ENCODE data around the gene DNAH14. TPM values are rescaled to one million over a fixed set of nuclear protein-coding genes. Genes with fewer than 3 reads are reported as not detected.
"Not testable (repeated sequence)": the region's sequence is repeated elsewhere in the genome, so short reads cannot be mapped to it uniquely, and the experiment has no call there.

The DNAH14 gene
- total RNA-seq, 8 experiments from 2014 or later, result 19.3 to 153 (median 52.7) TPM

- H3K27ac ChIP-seq; ATAC-seq (replicated peaks in 6 of 8); in situ Hi-C loops (cut with MboI; ENCODE audit: low pct_unique_long_range_greater_than_20kb in 2 of 9, low sequenced_read_pairs in 9 of 9, unreplicated experiment in 9 of 9); H3K4me3 ChIP-seq; H3K4me1 ChIP-seq (replicated peaks in 1 of 2): not testable (repeated sequence)
- 80 to 100% (median 90%) methylated on average over 2 to 3 of the region's 5 CpGs; no CpG with 5 or more reads in 5 of the 10 experiments for WGBS, 10 experiments
Measured at GRCh38 chr1:225211694-225212442, 282.4 kb downstream of the DNAH14 start.

- no peaks in the 10 kb centered on the region for H3K4me1 ChIP-seq (replicated peaks in 1 of 2)
- in situ Hi-C loops (cut with MboI; ENCODE audit: low pct_unique_long_range_greater_than_20kb in 2 of 9, low sequenced_read_pairs in 9 of 9, unreplicated experiment in 9 of 9), result no loop called here
- H3K4me3 ChIP-seq, result no peak overlapping the region
- 25 to 100% (median 75%) methylated on average over 1 of the region's 1 CpG; no CpG with 5 or more reads in 2 of the 10 experiments for WGBS, 10 experiments
- no peak overlapping the region for H3K27ac ChIP-seq
- no peak for ATAC-seq (replicated peaks in 6 of 8)
Measured at GRCh38 chr1:225224287-225224686, 294.8 kb downstream of the DNAH14 start.

- ATAC-seq (replicated peaks in 6 of 8), result peak in 1 of 8 experiments; percentile 47
- 58 to 100% (median 78%) methylated on average over 1 to 2 of the region's 2 CpGs; no CpG with 5 or more reads in 6 of the 10 experiments for WGBS, 10 experiments
- Histone ChIP-seq H3K4me3 (no peak overlapping the region), H3K4me1 (replicated peaks in 1 of 2) (no peaks in the 10 kb centered on the region), H3K27ac (no peak overlapping the region)
- in situ Hi-C loops (cut with MboI; ENCODE audit: low pct_unique_long_range_greater_than_20kb in 2 of 9, low sequenced_read_pairs in 9 of 9, unreplicated experiment in 9 of 9), result no loop called here
Measured at GRCh38 chr1:225225681-225226080, 296.2 kb downstream of the DNAH14 start.

GRCh38 chr1:225228871-225229303 lies 299.4 kb downstream of the DNAH14 start:
- Histone ChIP-seq H3K27ac (no peak overlapping the region), H3K4me3 (no peak overlapping the region), H3K4me1 (replicated peaks in 1 of 2) (no peaks in the 10 kb centered on the region)
- in situ Hi-C loops (cut with MboI; ENCODE audit: low pct_unique_long_range_greater_than_20kb in 2 of 9, low sequenced_read_pairs in 9 of 9, unreplicated experiment in 9 of 9), result no loop called here
- ATAC-seq (replicated peaks in 6 of 8), result no peak
- WGBS, 10 experiments, result 9 to 100% (median 84%) methylated on average over 1 to 7 of the region's 8 CpGs; no CpG with 5 or more reads in 1 of the 10 experiments

- in situ Hi-C loops (cut with MboI; ENCODE audit: low pct_unique_long_range_greater_than_20kb in 2 of 9, low sequenced_read_pairs in 9 of 9, unreplicated experiment in 9 of 9); H3K27ac ChIP-seq; H3K4me1 ChIP-seq (replicated peaks in 1 of 2); ATAC-seq (replicated peaks in 6 of 8); H3K4me3 ChIP-seq: not testable (repeated sequence)
Measured at GRCh38 chr1:225229429-225229828, 300.0 kb downstream of the DNAH14 start.

- no peaks in the 10 kb centered on the region for H3K4me1 ChIP-seq (replicated peaks in 1 of 2)
- ATAC-seq (replicated peaks in 6 of 8), result no peak
- in situ Hi-C loops (cut with MboI; ENCODE audit: low pct_unique_long_range_greater_than_20kb in 2 of 9, low sequenced_read_pairs in 9 of 9, unreplicated experiment in 9 of 9), result no loop called here
- 0 to 93% (median 52%) methylated on average over 2 of the region's 2 CpGs for WGBS, 10 experiments
- no peak overlapping the region for H3K27ac ChIP-seq
- no peak overlapping the region for H3K4me3 ChIP-seq
Measured at GRCh38 chr1:225230483-225230882, 301.0 kb downstream of the DNAH14 start.

- H3K4me1 ChIP-seq (replicated peaks in 1 of 2); H3K4me3 ChIP-seq; ATAC-seq (replicated peaks in 6 of 8); in situ Hi-C loops (cut with MboI; ENCODE audit: low pct_unique_long_range_greater_than_20kb in 2 of 9, low sequenced_read_pairs in 9 of 9, unreplicated experiment in 9 of 9); H3K27ac ChIP-seq: not testable (repeated sequence)
- 0 to 100% (median 71%) methylated on average over 1 of the region's 1 CpG; no CpG with 5 or more reads in 2 of the 10 experiments for WGBS, 10 experiments
Measured at GRCh38 chr1:225232930-225233329, 303.5 kb downstream of the DNAH14 start.

- ATAC-seq (replicated peaks in 6 of 8), result no peak
- no peak overlapping the region for H3K27ac ChIP-seq
- H3K4me3 ChIP-seq, result no peak overlapping the region
- in situ Hi-C loops (cut with MboI; ENCODE audit: low pct_unique_long_range_greater_than_20kb in 2 of 9, low sequenced_read_pairs in 9 of 9, unreplicated experiment in 9 of 9), result no loop called here
- no peaks in the 10 kb centered on the region for H3K4me1 ChIP-seq (replicated peaks in 1 of 2)
- WGBS, 10 experiments, result 65 to 100% (median 93%) methylated on average over 1 to 3 of the region's 3 CpGs; no CpG with 5 or more reads in 1 of the 10 experiments
Measured at GRCh38 chr1:225242611-225243010, 313.1 kb downstream of the DNAH14 start.

GRCh38 chr1:225250432-225250831 lies 321.0 kb downstream of the DNAH14 start:
- Histone ChIP-seq H3K27ac (no peak overlapping the region), H3K4me1 (replicated peaks in 1 of 2) (no peaks in the 10 kb centered on the region), H3K4me3 (no peak overlapping the region)
- WGBS, 10 experiments, result 48 to 92% (median 70%) methylated on average over 2 to 4 of the region's 4 CpGs
- no peak for ATAC-seq (replicated peaks in 6 of 8)
- in situ Hi-C loops (cut with MboI; ENCODE audit: low pct_unique_long_range_greater_than_20kb in 2 of 9, low sequenced_read_pairs in 9 of 9, unreplicated experiment in 9 of 9), result no loop called here

- H3K4me3 ChIP-seq, result no peak overlapping the region
- in situ Hi-C loops (cut with MboI; ENCODE audit: low pct_unique_long_range_greater_than_20kb in 2 of 9, low sequenced_read_pairs in 9 of 9, unreplicated experiment in 9 of 9), result no loop called here
- WGBS, 10 experiments, result 80 to 98% (median 87%) methylated on average over 1 to 4 of the region's 4 CpGs; no CpG with 5 or more reads in 1 of the 10 experiments
- ATAC-seq (replicated peaks in 6 of 8), result no peak
- H3K27ac ChIP-seq, result no peak overlapping the region
- no peaks in the 10 kb centered on the region for H3K4me1 ChIP-seq (replicated peaks in 1 of 2)
Measured at GRCh38 chr1:225253173-225253572, 323.7 kb downstream of the DNAH14 start.

GRCh38 chr1:225253784-225254183 lies 324.3 kb downstream of the DNAH14 start:
- H3K4me1 ChIP-seq (replicated peaks in 1 of 2), result no peaks in the 10 kb centered on the region
- no peak overlapping the region for H3K4me3 ChIP-seq
- ATAC-seq (replicated peaks in 6 of 8), result no peak
- WGBS, 10 experiments, result 37 to 100% (median 94%) methylated on average over 2 to 3 of the region's 3 CpGs; no CpG with 5 or more reads in 3 of the 10 experiments
- H3K27ac ChIP-seq, result no peak overlapping the region
- in situ Hi-C loops (cut with MboI; ENCODE audit: low pct_unique_long_range_greater_than_20kb in 2 of 9, low sequenced_read_pairs in 9 of 9, unreplicated experiment in 9 of 9), result no loop called here

- Histone ChIP-seq H3K27ac (no peak overlapping the region), H3K4me3 (no peak overlapping the region), H3K4me1 (replicated peaks in 1 of 2) (no peaks in the 10 kb centered on the region)
- WGBS, 10 experiments, result 67 to 100% (median 79%) methylated on average over 1 to 4 of the region's 4 CpGs; no CpG with 5 or more reads in 1 of the 10 experiments
- in situ Hi-C loops (cut with MboI; ENCODE audit: low pct_unique_long_range_greater_than_20kb in 2 of 9, low sequenced_read_pairs in 9 of 9, unreplicated experiment in 9 of 9), result no loop called here
- ATAC-seq (replicated peaks in 6 of 8), result no peak
Measured at GRCh38 chr1:225254676-225255075, 325.2 kb downstream of the DNAH14 start.

- no peak overlapping the region for H3K27ac ChIP-seq
- in situ Hi-C loops (cut with MboI; ENCODE audit: low pct_unique_long_range_greater_than_20kb in 2 of 9, low sequenced_read_pairs in 9 of 9, unreplicated experiment in 9 of 9), result no loop called here
- H3K4me1 ChIP-seq (replicated peaks in 1 of 2), result no peaks in the 10 kb centered on the region
- WGBS, 10 experiments, result 28 to 100% (median 75%) methylated on average over 1 to 2 of the region's 2 CpGs; no CpG with 5 or more reads in 1 of the 10 experiments
- ATAC-seq (replicated peaks in 6 of 8), result no peak
- no peak overlapping the region for H3K4me3 ChIP-seq
Measured at GRCh38 chr1:225257081-225257480, 327.6 kb downstream of the DNAH14 start.

- no peak for ATAC-seq (replicated peaks in 6 of 8)
- H3K4me3 ChIP-seq, result no peak overlapping the region
- no peak overlapping the region for H3K27ac ChIP-seq
- H3K4me1 ChIP-seq (replicated peaks in 1 of 2), result no peaks in the 10 kb centered on the region
- in situ Hi-C loops (cut with MboI; ENCODE audit: low pct_unique_long_range_greater_than_20kb in 2 of 9, low sequenced_read_pairs in 9 of 9, unreplicated experiment in 9 of 9), result no loop called here
Measured at GRCh38 chr1:225258811-225259210, 329.3 kb downstream of the DNAH14 start.

All from motor neuron (in vitro differentiated cells).